Smooth muscle cell of bladder (primary cell): ENCODE results near the gene IFNL1. TPM values are rescaled to one million over a fixed set of nuclear protein-coding genes. Genes with fewer than 3 reads are reported as not detected.

Experiments
- total RNA-seq: library from RNA; depleted of rRNA; stranded (reverse); fragments of >200 nt; gene quantifications from 2 replicates; pipeline ENCODE4 v1.2.3, GENCODE V29; 2014

Gene IFNL1
- total RNA-seq = not detected in 2 replicates

DNA sequence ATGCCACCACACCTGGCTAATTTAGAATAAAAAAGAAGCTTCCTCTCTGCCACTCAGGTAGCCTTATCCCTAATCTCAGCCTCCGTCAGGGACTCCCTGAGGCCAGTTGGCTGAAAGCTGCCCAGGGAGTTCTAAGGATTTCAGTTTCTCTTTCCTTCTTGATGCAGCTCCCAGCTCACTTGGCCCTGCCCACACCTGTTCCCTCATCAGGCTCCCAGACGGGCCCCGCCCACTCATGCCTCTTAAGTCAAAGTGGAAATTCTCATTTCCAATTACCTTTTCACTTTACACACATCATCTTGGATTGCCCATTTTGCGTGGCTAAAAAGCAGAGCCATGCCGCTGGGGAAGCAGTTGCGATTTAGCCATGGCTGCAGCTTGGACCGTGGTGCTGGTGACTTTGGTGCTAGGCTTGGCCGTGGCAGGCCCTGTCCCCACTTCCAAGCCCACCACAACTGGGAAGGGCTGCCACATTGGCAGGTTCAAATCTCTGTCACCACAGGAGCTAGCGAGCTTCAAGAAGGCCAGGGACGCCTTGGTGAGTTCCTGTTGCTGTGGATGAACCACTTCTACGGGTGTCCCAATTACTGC is at the start of gene IFNL1:
IFNL1 (plus strand) TSS at position 353 of the 591 bp plus-strand sequence; CDS start at position 368, 15 bp downstream.

GRCh38 chr19:39248806-39249205 is 47.4 kb upstream of the IFNL1 start, which contains the start of gene IFNL4:
IFNL4 (minus strand) TSS chr19:39248856.

DNA sequence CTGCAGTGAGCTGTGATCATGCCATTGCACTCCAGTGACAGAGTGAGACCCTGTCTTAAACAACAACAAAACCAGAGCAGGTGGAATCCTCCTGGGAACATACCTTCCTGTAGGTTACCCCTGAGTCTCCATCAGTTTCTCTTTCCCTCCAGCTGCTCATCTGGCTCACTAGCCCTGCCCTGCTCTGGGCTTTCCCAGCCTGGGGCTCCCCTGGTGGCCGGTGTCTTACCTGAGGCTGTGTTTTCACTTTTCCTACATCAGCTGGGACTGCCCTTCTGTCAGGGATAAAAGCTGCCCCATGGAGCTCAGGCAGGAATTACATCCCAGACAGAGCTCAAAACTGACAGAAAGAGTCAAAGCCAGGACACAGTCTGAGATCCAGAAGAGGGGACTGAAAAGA is 28.1 kb upstream of the IFNL1 start, which contains the start of gene IFNL2:
IFNL2 (plus strand) TSS at position 312 of the 400 bp plus-strand sequence. CDS start 173 bp downstream, outside the sequence.

DNA sequence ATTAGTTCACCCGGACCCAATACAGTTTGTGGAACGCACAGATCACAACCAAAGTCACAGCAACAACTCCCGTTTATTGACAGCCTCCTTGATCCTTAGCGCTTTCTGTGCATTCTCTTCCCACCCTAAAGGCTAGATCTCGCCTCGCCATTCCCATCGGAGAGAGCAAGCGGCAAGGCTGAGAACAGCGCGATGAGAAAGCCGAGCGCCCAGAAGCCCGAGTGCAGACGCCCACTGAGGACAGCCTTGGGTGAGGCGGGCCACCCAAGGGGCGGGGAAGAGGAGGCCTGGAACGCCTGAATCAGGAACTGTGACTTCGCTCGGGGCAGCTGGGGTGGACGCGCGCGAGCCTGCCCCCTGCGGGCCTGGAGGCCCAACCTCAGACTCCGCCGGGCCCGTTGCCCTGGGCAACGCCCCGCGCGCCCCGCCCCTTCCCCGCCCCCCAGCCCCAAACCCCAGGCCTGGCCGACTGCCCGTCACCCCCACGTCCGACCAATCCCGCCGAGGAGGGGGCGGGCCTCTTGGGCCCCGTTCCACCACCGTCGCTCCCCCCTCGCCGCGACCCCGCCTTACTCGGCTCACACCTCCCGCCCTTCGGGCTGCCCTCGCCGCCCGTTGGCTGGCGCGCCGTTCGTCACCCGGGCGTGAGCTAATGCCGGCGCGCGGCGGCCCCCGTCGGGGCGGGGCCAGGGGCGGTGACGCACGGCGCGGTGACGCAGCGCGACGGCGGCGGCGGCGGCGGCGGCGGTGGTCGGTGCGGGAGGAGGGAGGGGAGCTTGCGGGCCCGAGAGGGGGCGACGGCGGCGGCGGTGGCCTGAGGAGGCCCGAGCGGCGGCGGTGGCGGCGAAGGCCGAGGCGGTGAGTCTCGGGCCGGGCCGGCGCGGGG is 45.8 kb downstream of the IFNL1 start, which contains the start of gene SAMD4B:
SAMD4B (plus strand) TSS at position 703 of the 886 bp plus-strand sequence. CDS start 14,473 bp downstream, outside the sequence.

Other genes with a start within 250 kb of the IFNL1 start
- 0.09 TPM in 1 of 2 replicates, not detected in the other for gene ACP7, start 212.0 kb upstream of the IFNL1 start, total RNA-seq
- gene PAK4, start 170.6 kb upstream of the IFNL1 start, total RNA-seq = 3.1 and 4.2 TPM in 2 replicates
- not detected in 2 replicates for gene NCCRP1, start 99.4 kb upstream of the IFNL1 start, total RNA-seq
- not detected in 2 replicates for gene SYCN, start 92.1 kb upstream of the IFNL1 start, total RNA-seq
- gene IFNL3, start 51.4 kb upstream of the IFNL1 start, total RNA-seq = not detected in 2 replicates
- gene IFNL4, start 47.6 kb upstream of the IFNL1 start, total RNA-seq = not detected in 2 replicates
- not detected in 2 replicates for gene IFNL2, start 28.0 kb upstream of the IFNL1 start, total RNA-seq
- 0.14 and 0.18 TPM in 2 replicates for gene LRFN1, start 24.5 kb downstream of the IFNL1 start, total RNA-seq
- gene GMFG, start 39.6 kb downstream of the IFNL1 start, total RNA-seq = 1.1 and 1.3 TPM in 2 replicates
- 18.9 and 27.7 TPM in 2 replicates for gene SAMD4B, start 46.0 kb downstream of the IFNL1 start, total RNA-seq
- 38.1 and 46.3 TPM in 2 replicates for gene PAF1, start 94.7 kb downstream of the IFNL1 start, total RNA-seq
- gene MED29, start 95.0 kb downstream of the IFNL1 start, total RNA-seq = 12.1 and 12.5 TPM in 2 replicates
- 1.3 TPM in 2 replicates for gene ZFP36, start 110.4 kb downstream of the IFNL1 start, total RNA-seq
- gene PLEKHG2, start 116.3 kb downstream of the IFNL1 start, total RNA-seq = 10.0 and 13.2 TPM in 2 replicates
- gene RPS16, start 139.5 kb downstream of the IFNL1 start, total RNA-seq = 106 and 273 TPM in 2 replicates
- gene SUPT5H, start 149.2 kb downstream of the IFNL1 start, total RNA-seq = 50.3 and 67.6 TPM in 2 replicates
- gene TIMM50, start 184.4 kb downstream of the IFNL1 start, total RNA-seq = 47.6 and 78.6 TPM in 2 replicates
- under 0.01 and 0.09 TPM in 2 replicates for gene DLL3, start 202.5 kb downstream of the IFNL1 start, total RNA-seq
- gene SELENOV, start 218.7 kb downstream of the IFNL1 start, total RNA-seq = not detected in 2 replicates
- 2.6 and 4.4 TPM in 2 replicates for gene EID2B, start 236.4 kb downstream of the IFNL1 start, total RNA-seq
- gene EID2, start 243.8 kb downstream of the IFNL1 start, total RNA-seq = 10.7 and 12.9 TPM in 2 replicates